Glomerular visceral epithelial cell (primary cell): ENCODE results near the gene GNG4.
"Not testable (repeated sequence)": the region's sequence is repeated elsewhere in the genome, so short reads cannot be mapped to it uniquely, and the experiment has no call there.

Experiments
- DNase-seq: peaks from one replicate; pipeline ENCODE4 v3.0.0-alpha.2; 2016; ENCODE audit errors: extremely low spot score

GNG4 gene

GRCh38 chr1:235650341-235651169, 971 bp upstream of the GNG4 start:
- DNase-seq = peak; percentile 25

- peak; percentile 70 for DNase-seq
Observed at GRCh38 chr1:235648954-235649367, 623 bp downstream of the GNG4 start.

DNA sequence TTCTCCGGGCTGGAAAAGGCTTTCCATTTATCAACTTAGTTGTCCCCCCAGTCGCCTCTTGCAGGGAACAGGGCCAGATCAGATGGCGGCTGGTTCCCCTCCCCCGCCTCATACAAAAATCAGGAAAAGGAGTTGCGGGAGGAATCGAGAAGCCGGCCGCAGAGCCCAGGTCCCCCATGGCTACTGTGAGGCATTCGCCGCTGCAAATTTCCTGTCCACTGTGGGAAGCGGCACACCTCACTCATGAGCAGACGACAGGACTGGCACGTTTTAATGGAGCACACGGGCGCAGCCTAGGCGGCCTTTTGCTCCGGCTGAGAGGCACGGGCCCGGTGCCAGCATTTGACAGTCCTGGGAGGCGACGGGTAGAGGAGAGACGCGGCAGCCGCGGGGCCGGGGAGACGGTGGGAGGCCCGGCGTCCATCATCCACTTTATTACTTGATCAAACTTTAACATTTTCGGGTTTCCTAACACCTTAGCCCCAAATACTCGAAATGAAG, 1.1 kb downstream of the GNG4 start:
- DNase-seq = peak; percentile 49

GRCh38 chr1:235647537-235647936, 2.0 kb downstream of the GNG4 start:
- DNase-seq = not testable (repeated sequence)

DNA sequence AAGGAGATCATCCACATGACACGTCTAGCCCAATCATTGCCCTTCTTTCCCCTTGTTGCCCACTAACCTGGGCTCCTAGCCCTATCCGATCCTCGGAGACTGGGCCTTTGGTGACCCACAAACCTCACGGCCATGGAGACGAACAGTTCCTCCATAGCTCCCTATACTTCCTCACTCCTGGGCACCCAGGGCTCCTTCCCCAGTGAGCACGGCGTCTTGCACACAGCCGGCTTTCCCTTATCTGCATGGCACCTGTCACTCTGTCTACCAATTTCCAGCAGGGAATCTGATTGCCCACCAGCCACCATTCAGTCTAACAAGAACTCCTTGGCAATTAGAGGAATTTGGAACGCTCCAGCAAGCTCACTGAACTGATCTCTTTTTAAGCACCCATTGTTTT, 3.1 kb downstream of the GNG4 start:
- no peak for DNase-seq

GRCh38 chr1:235644693-235645305, 4.8 kb downstream of the GNG4 start:
- DNase-seq = no peak

DNA sequence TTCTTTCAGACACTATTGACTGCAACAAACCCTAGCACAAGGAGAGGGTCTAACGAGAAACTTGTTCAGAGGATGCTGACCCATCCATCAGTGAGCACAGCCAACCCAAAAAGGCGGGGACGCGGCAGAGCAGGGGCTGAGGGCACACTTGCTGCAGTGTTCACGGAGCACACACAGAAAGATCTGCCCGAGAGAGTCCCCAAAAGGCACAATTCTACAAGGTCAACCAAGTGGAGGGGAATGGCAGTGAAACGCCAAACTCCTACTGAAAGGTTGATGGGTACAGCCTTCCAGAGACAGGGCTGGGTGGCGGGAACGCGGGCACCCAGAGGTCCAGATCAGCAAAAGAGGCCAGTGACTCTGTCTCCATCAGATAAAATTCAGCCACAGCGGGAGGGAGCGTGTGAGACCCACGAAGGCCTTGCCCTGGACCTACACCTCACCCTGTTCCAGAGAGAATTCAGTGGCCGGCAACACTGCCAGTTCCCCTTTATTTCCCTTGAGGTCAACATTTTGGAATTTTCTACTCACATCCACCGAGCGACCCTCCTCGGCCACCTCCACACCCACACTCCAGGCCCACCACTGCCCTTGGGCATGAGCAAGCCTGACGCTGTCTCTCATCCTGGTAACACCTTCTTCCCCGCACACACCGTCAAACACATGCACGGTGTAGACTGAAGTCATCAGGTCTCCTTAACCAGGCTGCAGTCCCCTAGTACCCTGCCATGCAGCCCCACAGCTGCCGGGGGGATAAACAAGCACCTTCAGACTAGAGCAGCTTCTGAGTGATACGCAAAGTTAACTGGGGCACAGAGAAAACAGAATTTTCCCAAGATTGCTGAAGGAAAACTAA, 5.5 kb downstream of the GNG4 start:
- DNase-seq = no peak

- no peak for DNase-seq
Observed at GRCh38 chr1:235642943-235643371, 6.6 kb downstream of the GNG4 start.

DNA sequence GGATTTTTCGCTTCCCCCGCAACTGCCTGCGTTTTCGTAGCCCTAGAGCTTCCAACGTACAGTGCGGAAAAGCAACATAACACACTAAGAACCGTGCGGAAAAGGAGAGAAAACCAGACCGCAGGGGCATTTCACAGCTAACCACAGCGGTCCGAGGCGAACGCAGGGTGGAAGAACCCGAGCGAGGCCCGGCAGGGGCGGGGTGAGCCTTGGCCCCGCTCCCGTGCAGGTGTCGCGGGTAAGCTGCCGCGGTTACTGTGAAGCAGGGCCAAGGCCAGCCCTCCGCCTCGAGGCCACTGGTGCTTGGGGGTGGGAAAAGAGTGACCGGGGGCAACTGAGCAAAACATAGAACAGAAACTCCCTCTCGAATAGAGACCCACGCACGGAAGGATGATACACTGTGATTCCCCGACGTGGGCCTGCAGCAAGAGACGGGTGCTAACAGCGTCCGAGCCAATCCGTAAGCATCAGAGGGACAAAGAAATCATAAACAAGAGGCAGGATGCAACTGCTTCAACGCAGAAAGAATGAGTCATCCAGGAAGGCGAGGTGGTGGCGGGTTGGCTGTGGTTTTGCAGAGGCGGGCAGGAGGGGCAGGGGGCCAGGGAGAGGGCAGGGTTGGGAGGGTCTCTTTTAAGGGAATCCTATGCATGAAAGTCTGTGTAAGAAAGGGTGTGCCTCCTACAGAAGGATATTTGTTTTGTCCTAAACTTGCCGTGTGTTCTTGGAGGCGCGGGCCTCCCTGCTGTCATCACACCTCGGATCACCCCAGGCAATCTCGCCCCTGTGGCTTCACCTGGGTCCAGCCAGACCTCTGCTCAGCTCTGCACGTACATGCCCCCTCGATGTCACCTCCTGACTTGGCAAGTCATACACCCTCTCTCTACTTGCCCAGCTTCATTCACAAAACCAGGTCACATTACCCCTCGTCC, 7.3 kb downstream of the GNG4 start:
- peak; percentile 16 for DNase-seq

GRCh38 chr1:235640580-235640979, 9.0 kb downstream of the GNG4 start:
- DNase-seq = no peak

DNA sequence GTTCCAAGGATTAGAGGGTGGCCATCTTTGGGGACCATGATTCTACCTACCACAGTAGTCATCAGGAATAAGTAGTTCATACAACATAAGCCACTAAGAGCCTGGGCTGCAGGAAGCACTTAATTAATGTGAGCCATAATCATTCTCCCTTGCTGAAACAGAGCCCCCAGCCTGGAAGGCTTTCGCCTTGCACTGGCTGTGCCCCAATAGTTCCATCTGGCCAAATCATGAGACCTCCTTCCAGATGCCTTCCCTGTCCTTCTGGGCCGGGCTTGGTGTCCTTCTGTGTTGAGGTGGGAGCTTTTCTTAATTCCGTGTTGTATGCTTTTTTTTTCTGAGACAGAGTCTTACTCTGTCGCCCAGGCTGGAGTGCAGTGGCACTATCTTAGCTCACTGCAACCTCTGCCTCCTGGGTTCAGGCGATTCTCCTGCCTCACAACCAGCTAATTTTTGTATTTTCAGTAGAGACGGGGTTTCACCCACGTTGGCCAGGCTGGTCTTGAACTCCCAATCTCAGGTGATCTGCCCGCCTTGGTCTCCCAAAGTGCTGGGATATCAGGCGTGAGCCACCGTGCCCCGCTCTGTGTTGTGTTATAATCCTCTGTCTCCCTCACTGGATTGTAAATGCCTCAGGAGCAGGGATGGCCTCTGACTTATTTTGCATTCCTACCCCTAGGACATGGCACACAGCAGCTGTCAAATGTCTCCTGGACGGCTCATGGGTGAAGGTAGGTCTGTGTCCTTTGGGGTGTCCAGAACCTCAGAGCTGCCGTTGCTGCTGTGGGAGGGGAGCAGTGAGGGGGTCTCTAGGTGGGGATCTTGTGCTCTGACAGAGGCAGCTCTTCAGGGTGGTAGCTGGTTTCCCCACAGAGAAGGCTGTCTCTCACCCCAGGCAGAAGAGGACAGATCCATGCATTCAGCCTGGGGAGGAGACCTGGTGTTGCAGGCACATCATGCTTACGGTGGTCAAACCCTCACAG, 10.1 kb downstream of the GNG4 start:
- DNase-seq = no peak

GRCh38 chr1:235638612-235639011, 11.0 kb downstream of the GNG4 start:
- DNase-seq = not testable (repeated sequence)

GRCh38 chr1:235637756-235638534, 11.6 kb downstream of the GNG4 start:
- DNase-seq = no peak

DNA sequence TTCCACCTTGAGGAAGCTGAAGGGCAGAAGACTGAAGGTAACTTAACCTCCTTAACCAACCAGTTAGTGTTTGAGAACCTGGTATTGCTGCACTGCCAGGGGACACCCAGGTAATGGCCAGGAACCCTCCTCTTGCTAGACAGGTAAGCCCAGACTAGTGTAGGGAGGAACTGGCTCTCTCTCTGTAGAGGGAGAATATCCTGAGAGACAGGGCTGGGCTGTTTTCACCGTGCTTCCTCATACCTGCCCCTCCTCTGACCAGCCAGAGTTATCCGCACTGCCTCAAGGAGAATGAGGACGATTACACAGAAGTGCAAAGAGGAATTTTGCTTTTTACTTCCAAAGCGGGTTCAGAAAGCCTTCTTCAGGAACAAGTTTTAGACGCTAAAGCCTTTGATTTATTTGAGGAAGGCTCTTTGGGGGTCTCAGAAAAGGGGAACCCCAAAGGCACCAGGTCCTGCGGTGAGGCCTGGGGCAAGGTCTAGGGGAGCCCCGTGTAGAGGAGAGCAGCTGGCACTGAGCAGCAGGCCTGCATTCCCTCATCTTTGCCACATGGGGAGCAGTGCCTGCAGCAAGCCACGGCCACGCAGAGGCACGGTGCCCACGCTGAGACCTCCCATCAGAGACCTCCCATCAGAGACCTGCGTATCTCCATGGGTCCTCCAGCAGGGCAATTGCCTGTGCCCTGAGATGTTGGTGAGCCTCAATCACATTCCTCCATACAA, 13.5 kb downstream of the GNG4 start:
- no peak for DNase-seq

DNA sequence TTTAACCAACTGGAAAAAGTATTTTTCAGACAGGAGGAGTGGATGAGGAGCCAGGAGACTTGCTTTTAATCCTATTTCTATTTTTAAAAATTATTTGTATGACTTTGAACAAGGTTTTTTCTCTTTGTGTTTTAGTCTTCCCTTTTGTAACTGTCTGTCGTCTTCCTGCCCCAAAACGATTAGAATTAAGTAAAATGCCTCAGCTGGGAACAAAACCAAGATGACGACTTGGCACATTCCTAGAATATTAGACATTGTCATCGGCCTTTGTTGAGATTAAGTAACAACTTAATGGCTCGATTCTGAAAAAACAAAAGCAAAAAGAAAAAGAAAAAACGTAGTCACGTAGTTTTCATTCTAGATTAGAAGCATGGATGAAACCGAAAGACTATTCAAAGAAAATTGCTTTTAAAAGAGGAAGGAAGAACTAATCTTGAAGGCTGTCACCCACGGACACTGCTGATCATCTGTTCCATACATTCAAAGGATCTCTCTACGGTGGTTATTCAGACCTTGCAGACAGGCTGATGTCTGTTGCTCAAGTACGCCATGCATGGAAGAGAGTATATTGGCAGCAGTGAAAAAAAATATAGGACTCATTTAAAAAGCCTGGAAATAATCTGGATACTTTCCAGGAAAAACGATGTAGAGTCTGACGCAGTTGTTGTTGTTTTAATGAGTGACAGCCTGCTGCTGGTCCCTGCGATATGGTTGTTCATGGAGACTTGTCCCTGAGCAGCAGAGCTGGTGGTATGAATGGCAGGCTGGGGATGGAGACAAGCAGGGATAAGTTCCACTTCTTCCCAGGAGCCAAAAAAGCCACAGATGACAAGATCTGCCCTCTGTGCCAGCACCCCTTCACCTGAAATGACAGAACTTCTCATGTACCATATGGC, 16.8 kb downstream of the GNG4 start:
- peak; percentile 68 for DNase-seq

DNA sequence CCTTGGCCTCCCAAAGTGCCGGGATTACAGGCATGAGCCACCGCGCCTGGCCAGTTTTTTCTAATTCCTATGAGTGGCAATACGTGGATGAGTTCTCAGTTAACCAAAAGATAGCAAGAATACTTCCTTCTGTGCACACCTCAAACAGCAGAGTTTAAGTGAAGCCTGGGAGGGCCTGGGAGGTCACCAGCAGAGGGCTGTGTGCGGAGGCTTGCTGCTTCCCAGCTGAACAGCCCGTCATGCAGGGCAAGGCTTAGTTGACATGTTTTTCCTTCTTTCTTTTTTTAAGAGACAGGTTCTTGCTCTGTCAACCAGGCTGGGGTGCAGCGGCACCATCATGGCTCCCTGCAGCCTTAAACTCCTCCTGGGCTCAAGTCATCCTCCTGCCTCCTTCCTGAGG, 17.8 kb downstream of the GNG4 start:
- DNase-seq = no peak

DNA sequence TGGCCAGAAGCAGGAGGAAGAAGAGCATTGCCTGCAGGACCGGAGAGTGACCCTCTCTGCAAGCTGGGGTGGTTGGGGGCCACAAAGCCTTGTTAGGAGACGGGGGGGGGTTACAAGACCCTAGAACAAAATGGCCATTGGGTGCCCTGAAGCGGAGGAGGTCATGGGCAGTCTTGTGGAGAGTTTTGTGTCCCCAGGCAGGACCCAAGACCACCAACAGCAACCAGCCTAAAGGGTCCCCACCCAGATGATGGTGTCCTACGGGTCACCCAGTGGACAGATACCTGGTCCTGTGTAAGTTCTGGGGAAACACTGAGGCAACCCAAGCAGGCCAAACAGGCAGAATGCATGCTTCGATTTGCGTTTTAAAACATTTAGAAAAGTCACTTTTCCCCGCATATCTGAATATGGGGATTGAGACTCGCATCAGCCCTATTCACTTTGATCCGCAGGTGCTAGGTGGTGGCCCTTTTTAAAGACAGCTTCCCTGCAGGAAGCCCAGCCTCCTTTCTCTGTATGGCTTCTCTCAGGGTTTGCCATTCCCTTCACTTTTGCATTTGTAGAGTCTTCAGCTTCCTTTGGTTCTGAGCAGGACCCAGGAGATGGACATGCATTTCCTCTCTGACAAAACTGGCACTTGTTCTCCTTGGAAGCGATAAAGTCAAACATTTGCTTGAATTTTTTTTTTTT, 21.1 kb downstream of the GNG4 start:
- DNase-seq = no peak
